HEK293 (cell line): ENCODE data around the gene MATN1.

Experiments
- CTCF ChIA-PET: fragments of 350-600 bp; formaldehyde crosslinking; extraction: SDS; loops from one replicate; lab custom pipeline; 2021; ENCODE audit warnings: antibody characterized with exemption; lab: Yijun Ruan, JAX
- POLR2A ChIA-PET: fragments of 300-600 bp; formaldehyde crosslinking; extraction: SDS; loops from one replicate; lab custom pipeline; 2020; ENCODE audit warnings: antibody characterized with exemption, inconsistent platforms; lab: Yijun Ruan, JAX
- H3K27ac ChIP-seq: fragments of 200-500 bp; sonication (Bioruptor generic); 2 replicates; pipeline ENCODE4 v1.5.1; 2014; ENCODE audit warnings: low read depth, low read length, control low read depth, inconsistent platforms; ENCODE audit errors: extremely low read depth
- H3K36me3 ChIP-seq, 2 experiments: fragments of 200-500 bp in 1 of 2; sonication (Bioruptor generic) in 1 of 2; 1 replicate in 1 of 2; 2 replicates in 1 of 2; pipeline ENCODE4 v1.5.1; 2014 to 2017; ENCODE audit warnings: inconsistent platforms in 2 of 2, low read length in 2 of 2; ENCODE audit not compliant: control insufficient read depth in 2 of 2, insufficient read depth in 1 of 2
- H3K4me1 ChIP-seq: fragments of 200-500 bp; sonication (Bioruptor generic); 2 replicates; pipeline ENCODE4 v1.5.1; 2014; ENCODE audit warnings: mild to moderate bottlenecking, low read length, inconsistent platforms; ENCODE audit not compliant: control insufficient read depth, insufficient read depth
- H3K4me3 ChIP-seq: 2 replicates; pipeline ENCODE4 v1.5.1; 2011; ENCODE audit warnings: low read depth, mild to moderate bottlenecking, control low read depth, low read length, moderate library complexity
- H3K9me3 ChIP-seq: fragments of 200-500 bp; sonication (Bioruptor generic); 2 replicates; pipeline ENCODE4 v1.5.1; 2014; ENCODE audit warnings: low read depth, low read length, inconsistent platforms; ENCODE audit not compliant: control insufficient read depth, insufficient read depth
- FEZF1 ChIP-seq: fragments of 450-650 bp; formaldehyde crosslinking; IDR thresholded peaks from 2 replicates; pipeline ENCODE4 v1.5.1; 2016; ENCODE audit warnings: missing biosample characterization, missing genetic modification characterization
- KLF16 ChIP-seq: fragments of 450-650 bp; formaldehyde crosslinking; IDR thresholded peaks from 2 replicates; pipeline ENCODE4 v1.5.1; 2017; ENCODE audit warnings: missing biosample characterization, missing genetic modification characterization
- MZF1 ChIP-seq: fragments of 450-650 bp; formaldehyde crosslinking; IDR thresholded peaks from 2 replicates; pipeline ENCODE4 v1.5.1; 2017; ENCODE audit warnings: missing biosample characterization, missing genetic modification characterization, borderline replicate concordance
- PRDM1 ChIP-seq: fragments of 450-650 bp; formaldehyde crosslinking; IDR thresholded peaks from 2 replicates; pipeline ENCODE4; 2016; ENCODE audit warnings: missing biosample characterization, missing genetic modification characterization
- RBAK ChIP-seq: fragments of 450-650 bp; formaldehyde crosslinking; IDR thresholded peaks from 2 replicates; pipeline ENCODE4 v1.5.1; 2016; ENCODE audit warnings: missing biosample characterization, missing genetic modification characterization
- ZNF157 ChIP-seq: fragments of 450-650 bp; formaldehyde crosslinking; IDR thresholded peaks from 2 replicates; pipeline ENCODE4 v1.5.1; 2016; ENCODE audit warnings: missing biosample characterization, missing genetic modification characterization
- ZNF214 ChIP-seq: fragments of 450-650 bp; formaldehyde crosslinking; IDR thresholded peaks from 2 replicates; pipeline ENCODE4 v1.5.1; 2017; ENCODE audit warnings: missing biosample characterization, mild to moderate bottlenecking, missing genetic modification characterization, borderline replicate concordance
- ZNF341 ChIP-seq: fragments of 450-650 bp; formaldehyde crosslinking; IDR thresholded peaks from 2 replicates; pipeline ENCODE4; 2016; ENCODE audit warnings: low read depth, missing biosample characterization, missing genetic modification characterization
- ZNF521 ChIP-seq: fragments of 450-650 bp; formaldehyde crosslinking; IDR thresholded peaks from 2 replicates; pipeline ENCODE4 v1.5.1; 2017; ENCODE audit warnings: missing biosample characterization, mild to moderate bottlenecking, missing genetic modification characterization
- ZNF530 ChIP-seq: fragments of 450-650 bp; formaldehyde crosslinking; IDR thresholded peaks from 2 replicates; pipeline ENCODE4 v1.5.1; 2016; ENCODE audit warnings: low read depth, missing biosample characterization, missing genetic modification characterization
- ZNF654 ChIP-seq: fragments of 450-650 bp; formaldehyde crosslinking; IDR thresholded peaks from 2 replicates; pipeline ENCODE4 v1.5.1; 2016; ENCODE audit warnings: low read depth, missing biosample characterization, missing genetic modification characterization
- ZSCAN16 ChIP-seq: fragments of 450-650 bp; formaldehyde crosslinking; IDR thresholded peaks from 2 replicates; pipeline ENCODE4 v1.5.1; 2016; ENCODE audit warnings: missing biosample characterization, missing genetic modification characterization
- TF ChIP-seq, protein P1 (sequence below): fragments of 450-650 bp; formaldehyde crosslinking; IDR thresholded peaks from 2 replicates; pipeline ENCODE4 v1.5.1; 2016; ENCODE audit warnings: missing biosample characterization, missing genetic modification characterization
- TF ChIP-seq, protein P2 (sequence below): fragments of 450-650 bp; formaldehyde crosslinking; IDR thresholded peaks from 2 replicates; pipeline ENCODE4 v1.5.1; 2016; ENCODE audit warnings: missing biosample characterization, missing genetic modification characterization, borderline replicate concordance
- TF ChIP-seq, protein P3 (sequence below): fragments of 450-650 bp; formaldehyde crosslinking; IDR thresholded peaks from 2 replicates; pipeline ENCODE4 v1.5.1; 2017; ENCODE audit warnings: missing biosample characterization, missing genetic modification characterization

Gene MATN1

DNA sequence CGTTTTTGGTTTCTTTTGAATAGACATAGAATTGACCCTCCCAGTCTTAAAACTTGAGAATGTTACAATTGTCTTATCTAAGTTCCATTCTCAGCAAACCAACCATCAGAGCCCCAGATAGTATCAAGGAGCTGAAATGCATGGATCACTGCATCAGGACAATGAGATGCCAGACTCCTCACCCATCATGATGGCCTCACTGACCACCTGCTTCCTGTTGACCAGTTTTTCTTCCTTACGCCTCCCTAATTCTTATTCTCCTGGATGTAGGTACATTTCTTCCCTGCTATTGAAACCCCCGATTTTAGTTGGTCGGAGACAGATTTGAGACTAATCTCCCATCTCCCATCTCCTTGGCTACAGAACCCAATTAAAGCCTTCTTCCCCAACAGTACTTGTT lies 17.7 kb downstream of the MATN1 start:
- Histone ChIP-seq H3K36me3 (no peaks in the 10 kb centered on the region), H3K27ac (no peak overlapping the region), H3K4me1 (no peaks in the 10 kb centered on the region), H3K4me3 (no peak overlapping the region)
- CTCF ChIA-PET = interaction anchor here (0.7 to 3.1 kb wide), 2 partner anchors 11 to 473 kb away, joined by 3 to 9 read pairs; no protein-coding TSS in a partner anchor
- TF ChIP-seq FEZF1 (tag by site-specific recombination) = no peak
- TF ChIP-seq, all 188 proteins: peak for 0
- POLR2A ChIA-PET = no interaction called here
- no peaks in the 10 kb centered on the region for H3K9me3 ChIP-seq

DNA sequence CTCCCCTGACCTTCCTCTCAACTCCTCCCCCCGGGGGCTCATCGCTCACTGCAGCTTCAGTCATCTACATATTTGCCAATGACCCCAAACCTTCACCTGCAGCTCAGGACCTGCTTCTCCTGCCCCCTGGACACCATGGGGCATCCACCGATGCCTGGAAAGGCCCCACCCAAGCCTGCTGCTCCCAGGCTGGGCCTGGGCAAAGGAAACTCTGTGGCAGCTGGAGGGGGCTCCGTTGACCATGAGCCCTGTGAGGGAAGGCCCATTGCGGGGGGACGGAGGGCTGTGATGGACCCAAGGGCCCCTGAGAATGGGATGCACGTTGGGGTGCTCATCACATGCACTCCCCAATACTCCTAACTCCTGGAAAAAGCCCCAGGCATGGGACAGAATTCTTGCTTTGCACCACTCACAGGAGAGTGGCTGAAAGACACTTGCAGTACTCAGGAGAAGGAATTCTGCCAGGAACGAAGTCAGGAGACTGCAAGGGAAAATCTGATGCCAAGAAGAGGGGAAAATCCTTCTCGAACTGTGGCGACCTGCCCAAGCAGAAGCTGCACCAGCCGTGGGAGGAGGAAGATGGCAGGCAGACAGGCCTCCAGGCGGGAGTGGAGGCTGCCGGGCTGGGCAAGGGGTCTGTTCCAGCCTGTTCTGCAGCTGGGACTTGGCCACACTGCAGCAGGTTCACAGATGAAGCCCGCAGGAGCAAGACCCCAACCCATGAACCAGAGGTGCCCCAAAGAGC lies 18.4 kb downstream of the MATN1 start:
- POLR2A ChIA-PET = no interaction called here
- no peak overlapping the region for H3K4me3 ChIP-seq
- no peak overlapping the region for H3K27ac ChIP-seq
- H3K4me1 ChIP-seq = no peaks in the 10 kb centered on the region
- no peak for TF ChIP-seq ZNF157 (tag by site-specific recombination)
- no peak for TF ChIP-seq ZNF654 (tag by site-specific recombination)
- TF ChIP-seq RBAK (tag by site-specific recombination) = no peak
- no peak for TF ChIP-seq ZNF521 (tag by site-specific recombination)
- TF ChIP-seq, protein P1, sequence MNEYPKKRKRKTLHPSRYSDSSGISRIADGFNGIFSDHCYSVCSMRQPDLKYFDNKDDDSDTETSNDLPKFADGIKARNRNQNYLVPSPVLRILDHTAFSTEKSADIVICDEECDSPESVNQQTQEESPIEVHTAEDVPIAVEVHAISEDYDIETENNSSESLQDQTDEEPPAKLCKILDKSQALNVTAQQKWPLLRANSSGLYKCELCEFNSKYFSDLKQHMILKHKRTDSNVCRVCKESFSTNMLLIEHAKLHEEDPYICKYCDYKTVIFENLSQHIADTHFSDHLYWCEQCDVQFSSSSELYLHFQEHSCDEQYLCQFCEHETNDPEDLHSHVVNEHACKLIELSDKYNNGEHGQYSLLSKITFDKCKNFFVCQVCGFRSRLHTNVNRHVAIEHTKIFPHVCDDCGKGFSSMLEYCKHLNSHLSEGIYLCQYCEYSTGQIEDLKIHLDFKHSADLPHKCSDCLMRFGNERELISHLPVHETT (tag by site-specific recombination) = no peak
- TF ChIP-seq ZNF214 (tag by site-specific recombination) = no peak
- TF ChIP-seq, all 188 proteins: peak for 0
- no peaks in the 10 kb centered on the region for H3K9me3 ChIP-seq
- CTCF ChIA-PET = no interaction called here
- no peaks in the 10 kb centered on the region for H3K36me3 ChIP-seq

DNA sequence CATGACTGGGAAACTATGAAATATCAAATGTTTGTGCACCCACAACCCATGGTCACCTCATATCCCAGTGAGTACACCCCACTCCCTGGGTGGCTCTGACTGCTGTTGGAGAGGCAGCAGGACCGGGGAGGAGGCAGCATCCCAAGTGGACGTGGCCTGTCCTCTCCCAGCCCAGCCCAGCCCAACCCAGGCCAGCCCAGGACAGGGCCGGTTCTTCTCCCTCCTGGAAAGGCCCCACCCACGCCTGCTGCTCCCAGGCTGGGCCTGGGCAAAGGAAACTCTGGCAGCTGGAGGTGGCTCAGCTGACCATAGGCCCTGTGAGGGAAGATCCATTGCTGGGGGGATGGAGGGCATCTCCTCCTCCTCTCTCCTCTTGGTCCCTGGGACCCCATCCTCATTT lies 19.1 kb downstream of the MATN1 start:
- ChIA-PET POLR2A (no interaction called here), CTCF (interaction anchor here (1.1 kb wide), 1 partner anchor 1324 kb away, joined by 3 read pairs; no protein-coding TSS in a partner anchor)
- TF ChIP-seq, protein P2, sequence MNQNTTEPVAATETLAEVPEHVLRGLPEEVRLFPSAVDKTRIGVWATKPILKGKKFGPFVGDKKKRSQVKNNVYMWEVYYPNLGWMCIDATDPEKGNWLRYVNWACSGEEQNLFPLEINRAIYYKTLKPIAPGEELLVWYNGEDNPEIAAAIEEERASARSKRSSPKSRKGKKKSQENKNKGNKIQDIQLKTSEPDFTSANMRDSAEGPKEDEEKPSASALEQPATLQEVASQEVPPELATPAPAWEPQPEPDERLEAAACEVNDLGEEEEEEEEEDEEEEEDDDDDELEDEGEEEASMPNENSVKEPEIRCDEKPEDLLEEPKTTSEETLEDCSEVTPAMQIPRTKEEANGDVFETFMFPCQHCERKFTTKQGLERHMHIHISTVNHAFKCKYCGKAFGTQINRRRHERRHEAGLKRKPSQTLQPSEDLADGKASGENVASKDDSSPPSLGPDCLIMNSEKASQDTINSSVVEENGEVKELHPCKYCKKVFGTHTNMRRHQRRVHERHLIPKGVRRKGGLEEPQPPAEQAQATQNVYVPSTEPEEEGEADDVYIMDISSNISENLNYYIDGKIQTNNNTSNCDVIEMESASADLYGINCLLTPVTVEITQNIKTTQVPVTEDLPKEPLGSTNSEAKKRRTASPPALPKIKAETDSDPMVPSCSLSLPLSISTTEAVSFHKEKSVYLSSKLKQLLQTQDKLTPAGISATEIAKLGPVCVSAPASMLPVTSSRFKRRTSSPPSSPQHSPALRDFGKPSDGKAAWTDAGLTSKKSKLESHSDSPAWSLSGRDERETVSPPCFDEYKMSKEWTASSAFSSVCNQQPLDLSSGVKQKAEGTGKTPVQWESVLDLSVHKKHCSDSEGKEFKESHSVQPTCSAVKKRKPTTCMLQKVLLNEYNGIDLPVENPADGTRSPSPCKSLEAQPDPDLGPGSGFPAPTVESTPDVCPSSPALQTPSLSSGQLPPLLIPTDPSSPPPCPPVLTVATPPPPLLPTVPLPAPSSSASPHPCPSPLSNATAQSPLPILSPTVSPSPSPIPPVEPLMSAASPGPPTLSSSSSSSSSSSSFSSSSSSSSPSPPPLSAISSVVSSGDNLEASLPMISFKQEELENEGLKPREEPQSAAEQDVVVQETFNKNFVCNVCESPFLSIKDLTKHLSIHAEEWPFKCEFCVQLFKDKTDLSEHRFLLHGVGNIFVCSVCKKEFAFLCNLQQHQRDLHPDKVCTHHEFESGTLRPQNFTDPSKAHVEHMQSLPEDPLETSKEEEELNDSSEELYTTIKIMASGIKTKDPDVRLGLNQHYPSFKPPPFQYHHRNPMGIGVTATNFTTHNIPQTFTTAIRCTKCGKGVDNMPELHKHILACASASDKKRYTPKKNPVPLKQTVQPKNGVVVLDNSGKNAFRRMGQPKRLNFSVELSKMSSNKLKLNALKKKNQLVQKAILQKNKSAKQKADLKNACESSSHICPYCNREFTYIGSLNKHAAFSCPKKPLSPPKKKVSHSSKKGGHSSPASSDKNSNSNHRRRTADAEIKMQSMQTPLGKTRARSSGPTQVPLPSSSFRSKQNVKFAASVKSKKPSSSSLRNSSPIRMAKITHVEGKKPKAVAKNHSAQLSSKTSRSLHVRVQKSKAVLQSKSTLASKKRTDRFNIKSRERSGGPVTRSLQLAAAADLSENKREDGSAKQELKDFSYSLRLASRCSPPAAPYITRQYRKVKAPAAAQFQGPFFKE (tag by site-specific recombination) = no peak
- TF ChIP-seq KLF16 (tag by site-specific recombination) (no peak), ZSCAN16 (tag by site-specific recombination) (no peak), PRDM1 (no peak), ZNF530 (tag by site-specific recombination) (no peak), MZF1 (no peak), ZNF341 (tag by site-specific recombination) (no peak)
- TF ChIP-seq, protein P3, sequence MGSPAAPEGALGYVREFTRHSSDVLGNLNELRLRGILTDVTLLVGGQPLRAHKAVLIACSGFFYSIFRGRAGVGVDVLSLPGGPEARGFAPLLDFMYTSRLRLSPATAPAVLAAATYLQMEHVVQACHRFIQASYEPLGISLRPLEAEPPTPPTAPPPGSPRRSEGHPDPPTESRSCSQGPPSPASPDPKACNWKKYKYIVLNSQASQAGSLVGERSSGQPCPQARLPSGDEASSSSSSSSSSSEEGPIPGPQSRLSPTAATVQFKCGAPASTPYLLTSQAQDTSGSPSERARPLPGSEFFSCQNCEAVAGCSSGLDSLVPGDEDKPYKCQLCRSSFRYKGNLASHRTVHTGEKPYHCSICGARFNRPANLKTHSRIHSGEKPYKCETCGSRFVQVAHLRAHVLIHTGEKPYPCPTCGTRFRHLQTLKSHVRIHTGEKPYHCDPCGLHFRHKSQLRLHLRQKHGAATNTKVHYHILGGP (tag by site-specific recombination) = no peak
- H3K36me3 ChIP-seq = no peaks in the 10 kb centered on the region
- H3K4me1 ChIP-seq = no peaks in the 10 kb centered on the region
- H3K9me3 ChIP-seq = no peaks in the 10 kb centered on the region
- no peak overlapping the region for H3K4me3 ChIP-seq
- H3K27ac ChIP-seq = no peak overlapping the region
